ENCODE data around the gene DNM3.

DNA sequence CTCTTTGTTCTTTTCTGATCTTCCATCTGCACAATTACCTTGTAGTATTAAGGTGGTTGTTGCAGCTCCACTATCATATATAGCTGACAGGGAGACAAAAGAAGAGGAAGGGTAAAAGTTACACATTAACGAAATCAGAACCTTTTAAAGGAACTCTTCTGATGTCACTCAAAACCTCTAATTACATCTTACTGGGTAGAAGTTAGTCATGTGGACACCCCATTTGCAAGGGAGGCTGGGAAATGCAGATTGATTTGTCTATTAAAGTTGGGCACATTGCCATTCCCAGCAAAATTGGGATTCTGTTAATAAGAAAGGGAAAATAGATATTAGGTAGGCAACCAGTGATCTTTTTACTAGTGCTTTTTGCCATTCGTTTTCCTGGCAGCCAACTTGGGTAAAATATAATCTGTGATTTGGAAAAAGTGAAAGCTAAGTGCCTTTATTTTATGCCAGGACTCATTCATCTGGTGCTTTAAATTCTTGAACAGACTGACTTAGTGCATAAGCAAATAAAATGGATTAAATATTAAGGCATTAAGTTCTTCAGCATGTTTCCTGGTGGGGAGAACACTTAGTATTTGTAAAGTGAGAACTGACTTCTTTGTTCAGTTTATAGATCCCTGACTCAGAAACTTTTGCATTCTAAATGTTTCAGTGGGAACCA, 71.3 kb downstream of the DNM3 start:
- TF ChIP-seq, protein P1, sequence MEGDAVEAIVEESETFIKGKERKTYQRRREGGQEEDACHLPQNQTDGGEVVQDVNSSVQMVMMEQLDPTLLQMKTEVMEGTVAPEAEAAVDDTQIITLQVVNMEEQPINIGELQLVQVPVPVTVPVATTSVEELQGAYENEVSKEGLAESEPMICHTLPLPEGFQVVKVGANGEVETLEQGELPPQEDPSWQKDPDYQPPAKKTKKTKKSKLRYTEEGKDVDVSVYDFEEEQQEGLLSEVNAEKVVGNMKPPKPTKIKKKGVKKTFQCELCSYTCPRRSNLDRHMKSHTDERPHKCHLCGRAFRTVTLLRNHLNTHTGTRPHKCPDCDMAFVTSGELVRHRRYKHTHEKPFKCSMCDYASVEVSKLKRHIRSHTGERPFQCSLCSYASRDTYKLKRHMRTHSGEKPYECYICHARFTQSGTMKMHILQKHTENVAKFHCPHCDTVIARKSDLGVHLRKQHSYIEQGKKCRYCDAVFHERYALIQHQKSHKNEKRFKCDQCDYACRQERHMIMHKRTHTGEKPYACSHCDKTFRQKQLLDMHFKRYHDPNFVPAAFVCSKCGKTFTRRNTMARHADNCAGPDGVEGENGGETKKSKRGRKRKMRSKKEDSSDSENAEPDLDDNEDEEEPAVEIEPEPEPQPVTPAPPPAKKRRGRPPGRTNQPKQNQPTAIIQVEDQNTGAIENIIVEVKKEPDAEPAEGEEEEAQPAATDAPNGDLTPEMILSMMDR (conservative IDR thresholded peaks at IDR 0.05 in 1 of 2, IDR thresholded peaks at IDR 0.05 in 1 of 2; ENCODE audit: extremely low read depth in 1 of 2, insufficient read depth in 1 of 2, low read depth in 1 of 2, low read length in 2 of 2), result no peak
- TF ChIP-seq EZH2 (IDR thresholded peaks at IDR 0.05; ENCODE audit: borderline replicate concordance, low read length), result no peak
